Measurements from ENCODE around the gene ITGAL.
A peak's percentile ranks its signal among the peaks of the same experiment; 100 is the strongest.

The ITGAL gene

DNA sequence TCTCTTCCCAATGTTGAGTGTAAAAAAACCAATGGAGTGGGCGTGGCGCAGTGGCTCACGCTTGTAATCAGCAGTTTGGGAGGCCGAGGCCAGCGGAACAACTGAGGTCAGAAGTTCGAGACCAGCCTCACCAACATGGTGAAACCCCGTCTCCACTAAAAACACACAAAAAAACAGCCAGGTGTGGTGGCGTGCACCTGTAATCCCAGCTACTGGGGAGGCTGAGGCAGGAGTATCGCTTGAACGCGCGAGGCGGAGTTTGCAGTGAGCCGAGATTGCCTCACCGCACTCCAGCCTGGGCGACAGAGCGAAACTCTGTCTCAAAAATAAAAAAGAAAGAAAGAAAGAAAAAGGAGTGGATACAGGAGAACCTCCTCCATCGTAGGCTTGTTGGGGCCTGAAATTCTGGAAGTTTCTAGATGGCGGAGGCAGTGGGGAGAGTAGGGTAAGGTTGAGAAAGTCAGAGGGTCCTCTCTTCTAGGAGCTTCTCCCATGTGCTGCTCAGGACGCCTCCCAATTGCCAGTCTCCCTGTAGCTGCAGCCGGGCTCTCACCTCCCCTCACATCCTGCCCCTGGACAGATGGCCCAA is 86.3 kb downstream of the ITGAL start:
- DNase-seq (ENCODE audit: low read depth), result no peak
- TF ChIP-seq, protein P1, sequence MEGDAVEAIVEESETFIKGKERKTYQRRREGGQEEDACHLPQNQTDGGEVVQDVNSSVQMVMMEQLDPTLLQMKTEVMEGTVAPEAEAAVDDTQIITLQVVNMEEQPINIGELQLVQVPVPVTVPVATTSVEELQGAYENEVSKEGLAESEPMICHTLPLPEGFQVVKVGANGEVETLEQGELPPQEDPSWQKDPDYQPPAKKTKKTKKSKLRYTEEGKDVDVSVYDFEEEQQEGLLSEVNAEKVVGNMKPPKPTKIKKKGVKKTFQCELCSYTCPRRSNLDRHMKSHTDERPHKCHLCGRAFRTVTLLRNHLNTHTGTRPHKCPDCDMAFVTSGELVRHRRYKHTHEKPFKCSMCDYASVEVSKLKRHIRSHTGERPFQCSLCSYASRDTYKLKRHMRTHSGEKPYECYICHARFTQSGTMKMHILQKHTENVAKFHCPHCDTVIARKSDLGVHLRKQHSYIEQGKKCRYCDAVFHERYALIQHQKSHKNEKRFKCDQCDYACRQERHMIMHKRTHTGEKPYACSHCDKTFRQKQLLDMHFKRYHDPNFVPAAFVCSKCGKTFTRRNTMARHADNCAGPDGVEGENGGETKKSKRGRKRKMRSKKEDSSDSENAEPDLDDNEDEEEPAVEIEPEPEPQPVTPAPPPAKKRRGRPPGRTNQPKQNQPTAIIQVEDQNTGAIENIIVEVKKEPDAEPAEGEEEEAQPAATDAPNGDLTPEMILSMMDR (conservative IDR thresholded peaks at IDR 0.05; ENCODE audit: low read depth, low read length), result no peak
- peak overlapping the region; percentile 85 for H3K4me3 ChIP-seq (ENCODE audit: low read depth, low read length)

DNA sequence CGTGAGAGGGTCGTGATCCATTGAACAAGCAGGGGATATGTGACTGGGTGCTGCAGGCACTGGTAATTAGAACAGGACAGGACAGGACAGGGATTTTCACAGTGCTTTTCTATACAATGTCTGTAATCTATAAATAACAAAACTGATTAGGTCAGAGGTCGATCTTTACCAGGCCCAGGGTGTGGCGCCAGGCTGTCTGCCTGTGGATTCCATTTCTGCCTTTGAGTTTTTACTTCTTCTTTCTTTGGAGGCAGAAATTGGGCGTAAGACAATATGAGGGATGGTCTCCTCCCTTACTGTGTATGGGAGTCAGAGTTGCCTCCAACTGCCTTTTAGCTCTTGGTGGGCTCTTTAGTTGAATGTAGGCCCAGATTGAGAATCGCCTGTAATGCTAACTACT is 87.1 kb downstream of the ITGAL start:
- TF ChIP-seq, protein P1 (conservative IDR thresholded peaks at IDR 0.05; ENCODE audit: low read depth, low read length), result no peak
- no peak for DNase-seq (ENCODE audit: low read depth)
- H3K4me3 ChIP-seq (ENCODE audit: low read depth, low read length), result no peak overlapping the region

DNA sequence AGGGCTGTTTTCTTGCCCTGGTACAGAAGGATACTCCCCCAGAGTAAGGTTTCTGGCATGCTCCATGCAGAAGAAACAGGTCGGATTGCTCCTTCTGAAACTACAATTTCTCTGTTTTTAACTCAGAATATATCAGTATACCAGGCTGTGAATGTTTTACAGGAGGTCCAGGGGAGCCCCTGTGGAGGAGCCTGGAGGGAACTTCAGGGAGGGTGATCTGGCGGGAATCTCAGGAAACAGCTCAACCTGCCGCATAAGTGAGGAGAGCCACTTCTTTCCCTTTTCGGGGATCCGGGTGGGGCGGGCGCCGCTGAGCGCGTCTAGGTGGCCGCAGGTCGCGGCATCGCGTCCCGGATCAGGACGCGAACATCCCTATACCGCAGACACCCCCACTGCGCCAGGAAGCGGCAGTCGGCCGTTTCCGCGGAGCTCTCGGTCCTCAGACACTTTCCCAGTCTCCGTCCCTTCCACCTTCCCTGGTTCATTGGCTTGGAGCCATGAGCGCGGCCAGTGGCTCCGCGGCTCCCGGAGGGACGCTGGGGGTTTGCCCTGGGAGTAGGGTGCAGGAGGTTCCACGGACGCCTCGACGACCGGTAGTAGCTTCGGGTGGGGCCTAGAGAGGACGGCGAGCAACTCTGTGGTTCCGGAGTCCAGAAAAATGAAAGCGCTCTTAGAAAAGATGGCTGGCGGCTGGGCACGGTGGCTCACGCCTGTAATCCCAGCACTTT is 88.7 kb downstream of the ITGAL start:
- peak overlapping the region; percentile 53 for H3K4me3 ChIP-seq (ENCODE audit: low read depth, low read length)
- DNase-seq (ENCODE audit: low read depth), result no peak
- TF ChIP-seq, protein P1 (conservative IDR thresholded peaks at IDR 0.05; ENCODE audit: low read depth, low read length), result no peak

DNA sequence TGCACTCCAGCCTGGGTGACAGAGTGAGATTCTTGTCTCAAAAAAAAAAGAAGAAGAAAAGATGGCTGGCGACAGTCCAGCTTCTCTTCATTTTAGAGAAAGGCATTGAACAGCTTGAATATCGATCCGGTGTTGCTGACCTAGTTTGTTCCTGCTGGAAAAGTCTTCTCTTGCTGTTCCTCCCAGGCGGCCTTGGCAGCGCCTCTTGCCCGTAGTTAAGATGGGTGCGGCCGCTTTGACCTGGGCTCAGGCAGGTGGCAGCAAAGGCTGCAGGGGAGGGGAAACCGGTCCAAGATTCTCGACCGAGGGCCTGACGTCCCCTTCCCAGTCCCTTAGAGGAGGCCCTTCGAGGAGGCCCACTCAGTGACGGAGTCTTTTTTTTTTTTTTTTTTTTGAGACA is 89.5 kb downstream of the ITGAL start:
- no peak overlapping the region for H3K4me3 ChIP-seq (ENCODE audit: low read depth, low read length)
- TF ChIP-seq, protein P1 (conservative IDR thresholded peaks at IDR 0.05; ENCODE audit: low read depth, low read length), result no peak
- DNase-seq (ENCODE audit: low read depth), result no peak

DNA sequence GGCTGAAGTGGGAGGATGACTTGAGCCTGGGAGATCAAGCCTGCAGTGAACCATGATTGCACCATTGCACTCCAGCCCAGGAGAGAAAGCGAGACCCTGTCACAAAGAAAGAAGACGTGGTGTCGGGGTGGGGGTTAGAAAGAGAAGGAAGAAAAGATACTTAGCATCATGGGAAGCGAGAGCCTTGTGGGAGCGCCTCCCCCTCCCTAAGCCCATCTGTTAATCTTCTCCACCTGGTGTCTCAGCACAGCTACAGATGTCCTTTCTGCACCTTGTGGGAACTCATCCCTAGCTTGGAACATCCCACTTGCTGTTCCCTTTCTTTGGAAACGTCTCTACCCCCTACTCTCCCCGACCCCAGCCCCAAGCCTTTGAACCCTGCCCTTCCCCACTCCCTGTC is 93.0 kb downstream of the ITGAL start:
- TF ChIP-seq, protein P1 (conservative IDR thresholded peaks at IDR 0.05; ENCODE audit: low read depth, low read length), result no peak
- no peak for DNase-seq (ENCODE audit: low read depth)
- no peak overlapping the region for H3K4me3 ChIP-seq (ENCODE audit: low read depth, low read length)

DNA sequence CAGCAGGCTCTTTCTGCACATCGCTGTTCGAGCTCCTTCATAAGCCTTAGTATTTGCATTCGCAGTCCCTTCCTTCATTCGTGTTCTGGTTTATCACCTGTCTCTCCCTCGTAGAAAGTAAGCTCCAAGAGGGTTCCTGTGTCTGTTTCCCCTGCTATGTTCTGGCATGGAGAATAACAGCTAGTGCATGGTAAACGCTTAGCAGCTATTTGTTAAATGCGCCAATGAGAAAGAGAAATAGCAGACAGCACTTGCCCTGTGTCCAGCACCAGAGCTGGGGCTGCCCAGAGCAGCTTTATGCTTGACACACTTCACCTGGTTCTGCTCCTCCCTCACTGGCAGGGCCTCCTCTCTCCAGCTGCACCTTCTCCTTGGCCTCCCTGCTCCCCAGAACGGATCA is 93.4 kb downstream of the ITGAL start:
- no peak for DNase-seq (ENCODE audit: low read depth)
- TF ChIP-seq, protein P1 (conservative IDR thresholded peaks at IDR 0.05; ENCODE audit: low read depth, low read length), result no peak
- no peak overlapping the region for H3K4me3 ChIP-seq (ENCODE audit: low read depth, low read length)

DNA sequence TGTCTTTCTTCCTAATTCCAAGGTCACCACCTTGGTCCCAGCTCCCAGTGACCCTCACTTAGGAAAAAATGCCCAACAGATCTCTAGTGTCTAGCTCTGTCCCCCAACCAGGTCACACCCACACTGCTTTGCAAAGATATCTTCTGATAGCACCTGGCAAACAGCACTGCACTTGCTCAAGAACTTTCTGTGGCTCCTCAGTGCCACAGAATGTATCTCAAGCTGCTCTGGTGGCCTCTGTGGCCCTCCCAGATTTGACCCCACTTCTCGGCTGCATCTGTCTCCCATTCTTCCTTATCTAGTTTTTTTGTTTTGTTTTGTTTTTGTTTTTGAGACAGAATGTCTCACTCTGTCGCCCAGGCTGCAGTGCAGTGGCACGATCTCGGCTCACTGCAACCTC is 94.0 kb downstream of the ITGAL start:
- TF ChIP-seq, protein P1 (conservative IDR thresholded peaks at IDR 0.05; ENCODE audit: low read depth, low read length), result no peak
- no peak for DNase-seq (ENCODE audit: low read depth)
- H3K4me3 ChIP-seq (ENCODE audit: low read depth, low read length), result no peak overlapping the region
